SK-N-SH treated with all-trans-retinoic acid at 6 μM for 48 hours (cell line): Measurements from ENCODE around the gene LCLAT1.
"Not testable (repeated sequence)": the region's sequence is repeated elsewhere in the genome, so short reads cannot be mapped to it uniquely, and the experiment has no call there.

Source experiments
- ATAC-seq: fragments of 200-7000 bp; cut with Tn5 transposase; 3 replicates; pipeline ENCODE4 v1.9.1; 2020; ENCODE audit warnings: mild to moderate bottlenecking, moderate library complexity
- ARNTL ChIP-seq: fragments of 450-650 bp; formaldehyde crosslinking; IDR thresholded peaks from 2 replicates; pipeline ENCODE4 v1.5.0; 2020; ENCODE audit warnings: low read depth, mild to moderate bottlenecking, moderate library complexity, borderline replicate concordance
- BACH2 ChIP-seq: fragments of 250-450 bp; sonication (Bioruptor Pico); IDR thresholded peaks from 2 replicates; pipeline ENCODE4 v1.9.0; 2021; ENCODE audit warnings: mild to moderate bottlenecking, borderline replicate concordance
- CSDC2 ChIP-seq: fragments of 250-450 bp; sonication (Bioruptor Pico); IDR thresholded peaks from 2 replicates; pipeline ENCODE4 v1.5.0; 2020; ENCODE audit warnings: mild to moderate bottlenecking, moderate library complexity
- ESRRG ChIP-seq: fragments of 250-450 bp; sonication (Bioruptor Pico); IDR thresholded peaks from 2 replicates; pipeline ENCODE4 v1.6.1; 2021; ENCODE audit warnings: mild to moderate bottlenecking
- GLIS3 ChIP-seq: fragments of 250-450 bp; sonication (Bioruptor Pico); IDR thresholded peaks from 2 replicates; pipeline ENCODE4 v1.5.0; 2020; ENCODE audit warnings: mild to moderate bottlenecking, moderate library complexity
- ISL1 ChIP-seq: fragments of 250-450 bp; sonication (Bioruptor Pico); IDR thresholded peaks from 2 replicates; pipeline ENCODE4 v2.1.2; 2022; ENCODE audit warnings: mild to moderate bottlenecking, moderate library complexity
- OSR1 ChIP-seq: fragments of 250-450 bp; sonication (Bioruptor Pico); IDR thresholded peaks from 2 replicates; pipeline ENCODE4 v1.8.0; 2022; ENCODE audit warnings: moderate library complexity, mild to moderate bottlenecking, inconsistent platforms
- PPARA ChIP-seq: fragments of 250-450 bp; sonication (Bioruptor Pico); IDR thresholded peaks from 2 replicates; pipeline ENCODE4 v1.5.0; 2020; ENCODE audit warnings: mild to moderate bottlenecking, borderline replicate concordance
- RARB ChIP-seq: fragments of 250-450 bp; sonication (Bioruptor Pico); IDR thresholded peaks from 2 replicates; pipeline ENCODE4 v1.8.0; 2021; ENCODE audit warnings: mild to moderate bottlenecking, moderate library complexity
- SNAI2 ChIP-seq: fragments of 250-450 bp; sonication (Bioruptor Pico); IDR thresholded peaks from 2 replicates; pipeline ENCODE4 v1.5.0; 2020; ENCODE audit warnings: mild to moderate bottlenecking, moderate library complexity
- TCF4 ChIP-seq: fragments of 250-450 bp; sonication (Bioruptor Pico); IDR thresholded peaks from 2 replicates; pipeline ENCODE4 v1.8.0; 2021; ENCODE audit warnings: mild to moderate bottlenecking, moderate library complexity, borderline replicate concordance
- TOX ChIP-seq: fragments of 250-450 bp; sonication (Bioruptor Pico); IDR thresholded peaks from 2 replicates; pipeline ENCODE4 v1.8.0; 2021; ENCODE audit warnings: mild to moderate bottlenecking, moderate library complexity, borderline replicate concordance
- ZC3H10 ChIP-seq: fragments of 250-450 bp; sonication (Bioruptor Pico); IDR thresholded peaks from 2 replicates; pipeline ENCODE4 v1.5.1; 2021; ENCODE audit warnings: mild to moderate bottlenecking, moderate library complexity
- ZFP3 ChIP-seq: fragments of 250-450 bp; sonication (Bioruptor Pico); IDR thresholded peaks from 2 replicates; pipeline ENCODE4 v1.5.0; 2020; ENCODE audit warnings: mild to moderate bottlenecking, moderate library complexity
- ZFP30 ChIP-seq: fragments of 450-650 bp; formaldehyde crosslinking; IDR thresholded peaks from 2 replicates; pipeline ENCODE4 v1.5.0; 2022; ENCODE audit warnings: mild to moderate bottlenecking, moderate library complexity
- ZNF565 ChIP-seq: fragments of 450-650 bp; formaldehyde crosslinking; conservative IDR thresholded peaks from 2 replicates; pipeline ENCODE4 v1.5.0; 2020; ENCODE audit warnings: low read depth, mild to moderate bottlenecking, moderate library complexity
- ZNF8 ChIP-seq: fragments of 450-650 bp; formaldehyde crosslinking; IDR thresholded peaks from 2 replicates; pipeline ENCODE4 v1.5.0; 2020; ENCODE audit warnings: mild to moderate bottlenecking, moderate library complexity
- TF ChIP-seq, protein P1 (sequence below): fragments of 250-450 bp; sonication (Bioruptor Pico); IDR thresholded peaks from 2 replicates; pipeline ENCODE4 v1.5.0; 2020; ENCODE audit warnings: mild to moderate bottlenecking, moderate library complexity
- TF ChIP-seq, protein P2 (sequence below): fragments of 250-450 bp; sonication (Bioruptor Pico); IDR thresholded peaks from 2 replicates; pipeline ENCODE4 v1.5.1; 2021; ENCODE audit warnings: mild to moderate bottlenecking, moderate library complexity
- TF ChIP-seq, protein P3 (sequence below): fragments of 250-450 bp; sonication (Bioruptor Pico); IDR thresholded peaks from 2 replicates; pipeline ENCODE4 v1.8.0; 2020; ENCODE audit warnings: mild to moderate bottlenecking, moderate library complexity, borderline replicate concordance
- TF ChIP-seq, protein P4 (sequence below): fragments of 250-450 bp; sonication (Bioruptor Pico); IDR thresholded peaks from 2 replicates; pipeline ENCODE4 v1.8.0; 2021; ENCODE audit warnings: low read depth, mild to moderate bottlenecking, moderate library complexity, borderline replicate concordance

Gene LCLAT1

DNA sequence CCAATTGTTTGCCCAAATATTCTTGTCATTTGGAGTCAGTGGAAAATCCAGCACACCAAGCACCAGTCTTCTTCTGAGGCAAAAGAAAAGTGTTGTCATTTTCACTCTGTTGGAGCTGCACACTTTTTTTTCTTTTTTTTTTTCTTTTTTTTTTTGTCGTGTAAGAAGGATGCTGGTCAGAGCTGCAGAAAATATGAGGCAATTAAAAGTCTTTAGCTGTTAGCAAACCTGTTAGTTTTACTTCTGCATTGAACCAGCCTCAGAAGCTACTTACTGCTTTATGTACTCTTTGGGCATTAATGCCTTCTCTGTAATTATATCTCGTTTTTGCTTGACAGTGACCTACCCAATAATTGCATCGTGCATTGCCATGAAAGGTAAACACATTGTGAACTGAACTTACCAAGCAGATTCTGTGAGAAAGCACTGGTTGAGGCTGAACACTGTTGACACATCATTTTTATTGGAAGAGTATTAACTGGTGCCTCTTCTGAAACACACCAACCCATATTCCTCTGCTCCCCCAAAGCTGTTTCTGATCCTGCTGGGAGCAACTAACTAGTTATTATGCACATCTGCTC, 194.8 kb downstream of the LCLAT1 start:
- TF ChIP-seq ARNTL (no peak), OSR1 (CRISPR knock-in tag) (no peak), ZNF8 (CRISPR knock-in tag) (no peak), ZFP30 (CRISPR knock-in tag) (no peak), ZC3H10 (no peak)
- TF ChIP-seq, protein P1, sequence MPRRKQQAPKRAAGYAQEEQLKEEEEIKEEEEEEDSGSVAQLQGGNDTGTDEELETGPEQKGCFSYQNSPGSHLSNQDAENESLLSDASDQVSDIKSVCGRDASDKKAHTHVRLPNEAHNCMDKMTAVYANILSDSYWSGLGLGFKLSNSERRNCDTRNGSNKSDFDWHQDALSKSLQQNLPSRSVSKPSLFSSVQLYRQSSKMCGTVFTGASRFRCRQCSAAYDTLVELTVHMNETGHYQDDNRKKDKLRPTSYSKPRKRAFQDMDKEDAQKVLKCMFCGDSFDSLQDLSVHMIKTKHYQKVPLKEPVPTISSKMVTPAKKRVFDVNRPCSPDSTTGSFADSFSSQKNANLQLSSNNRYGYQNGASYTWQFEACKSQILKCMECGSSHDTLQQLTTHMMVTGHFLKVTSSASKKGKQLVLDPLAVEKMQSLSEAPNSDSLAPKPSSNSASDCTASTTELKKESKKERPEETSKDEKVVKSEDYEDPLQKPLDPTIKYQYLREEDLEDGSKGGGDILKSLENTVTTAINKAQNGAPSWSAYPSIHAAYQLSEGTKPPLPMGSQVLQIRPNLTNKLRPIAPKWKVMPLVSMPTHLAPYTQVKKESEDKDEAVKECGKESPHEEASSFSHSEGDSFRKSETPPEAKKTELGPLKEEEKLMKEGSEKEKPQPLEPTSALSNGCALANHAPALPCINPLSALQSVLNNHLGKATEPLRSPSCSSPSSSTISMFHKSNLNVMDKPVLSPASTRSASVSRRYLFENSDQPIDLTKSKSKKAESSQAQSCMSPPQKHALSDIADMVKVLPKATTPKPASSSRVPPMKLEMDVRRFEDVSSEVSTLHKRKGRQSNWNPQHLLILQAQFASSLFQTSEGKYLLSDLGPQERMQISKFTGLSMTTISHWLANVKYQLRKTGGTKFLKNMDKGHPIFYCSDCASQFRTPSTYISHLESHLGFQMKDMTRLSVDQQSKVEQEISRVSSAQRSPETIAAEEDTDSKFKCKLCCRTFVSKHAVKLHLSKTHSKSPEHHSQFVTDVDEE (CRISPR knock-in tag) = no peak
- TF ChIP-seq, protein P2, sequence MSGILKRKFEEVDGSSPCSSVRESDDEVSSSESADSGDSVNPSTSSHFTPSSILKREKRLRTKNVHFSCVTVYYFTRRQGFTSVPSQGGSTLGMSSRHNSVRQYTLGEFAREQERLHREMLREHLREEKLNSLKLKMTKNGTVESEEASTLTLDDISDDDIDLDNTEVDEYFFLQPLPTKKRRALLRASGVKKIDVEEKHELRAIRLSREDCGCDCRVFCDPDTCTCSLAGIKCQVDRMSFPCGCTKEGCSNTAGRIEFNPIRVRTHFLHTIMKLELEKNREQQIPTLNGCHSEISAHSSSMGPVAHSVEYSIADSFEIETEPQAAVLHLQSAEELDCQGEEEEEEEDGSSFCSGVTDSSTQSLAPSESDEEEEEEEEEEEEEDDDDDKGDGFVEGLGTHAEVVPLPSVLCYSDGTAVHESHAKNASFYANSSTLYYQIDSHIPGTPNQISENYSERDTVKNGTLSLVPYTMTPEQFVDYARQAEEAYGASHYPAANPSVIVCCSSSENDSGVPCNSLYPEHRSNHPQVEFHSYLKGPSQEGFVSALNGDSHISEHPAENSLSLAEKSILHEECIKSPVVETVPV (CRISPR knock-in tag) = no peak
- TF ChIP-seq, all 23 proteins: peak for 0
- no peak for ATAC-seq

DNA sequence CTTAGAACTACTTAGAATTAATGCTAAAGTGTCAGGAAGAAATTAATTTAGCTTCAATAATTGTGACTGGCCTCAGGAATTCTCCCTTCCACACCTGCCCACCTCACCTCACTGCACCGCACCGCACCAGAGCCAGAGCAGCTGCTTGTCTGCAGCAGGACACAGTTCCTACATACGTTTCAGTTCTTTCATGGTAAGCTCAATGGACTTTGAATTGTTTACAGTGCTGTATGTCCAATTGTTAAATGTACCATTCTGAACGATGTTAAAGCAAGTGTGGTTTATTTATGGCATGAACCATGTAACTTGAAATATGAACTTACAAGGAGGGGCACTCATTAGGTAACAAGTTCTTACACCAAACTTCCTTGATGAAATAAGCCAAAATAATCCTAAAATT, 196.0 kb downstream of the LCLAT1 start:
- ATAC-seq = not testable (repeated sequence)

DNA sequence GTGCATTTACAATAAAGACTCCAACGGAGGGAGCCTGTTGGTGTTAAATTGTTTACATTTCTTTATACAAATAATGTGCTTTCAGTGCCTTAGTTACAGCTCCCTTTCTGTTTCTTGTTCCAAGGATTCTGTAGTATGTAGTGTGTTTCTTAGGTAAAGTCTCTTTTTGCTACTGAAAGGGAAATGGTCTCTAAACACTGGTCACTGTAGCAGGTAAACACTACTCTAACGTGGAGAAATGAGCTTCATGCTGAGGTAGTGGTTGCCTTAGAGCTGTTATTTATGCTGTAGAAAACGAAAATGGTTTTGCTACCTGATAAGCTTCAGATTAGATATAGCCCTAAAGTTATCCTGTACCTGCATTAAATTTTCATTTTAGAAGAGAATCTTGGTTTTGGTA, 196.6 kb downstream of the LCLAT1 start:
- TF ChIP-seq ZNF8 (CRISPR knock-in tag) = no peak
- TF ChIP-seq PPARA (CRISPR knock-in tag) = no peak
- TF ChIP-seq ESRRG (CRISPR knock-in tag) = no peak
- no peak for TF ChIP-seq ISL1 (CRISPR knock-in tag)
- TF ChIP-seq, protein P3, sequence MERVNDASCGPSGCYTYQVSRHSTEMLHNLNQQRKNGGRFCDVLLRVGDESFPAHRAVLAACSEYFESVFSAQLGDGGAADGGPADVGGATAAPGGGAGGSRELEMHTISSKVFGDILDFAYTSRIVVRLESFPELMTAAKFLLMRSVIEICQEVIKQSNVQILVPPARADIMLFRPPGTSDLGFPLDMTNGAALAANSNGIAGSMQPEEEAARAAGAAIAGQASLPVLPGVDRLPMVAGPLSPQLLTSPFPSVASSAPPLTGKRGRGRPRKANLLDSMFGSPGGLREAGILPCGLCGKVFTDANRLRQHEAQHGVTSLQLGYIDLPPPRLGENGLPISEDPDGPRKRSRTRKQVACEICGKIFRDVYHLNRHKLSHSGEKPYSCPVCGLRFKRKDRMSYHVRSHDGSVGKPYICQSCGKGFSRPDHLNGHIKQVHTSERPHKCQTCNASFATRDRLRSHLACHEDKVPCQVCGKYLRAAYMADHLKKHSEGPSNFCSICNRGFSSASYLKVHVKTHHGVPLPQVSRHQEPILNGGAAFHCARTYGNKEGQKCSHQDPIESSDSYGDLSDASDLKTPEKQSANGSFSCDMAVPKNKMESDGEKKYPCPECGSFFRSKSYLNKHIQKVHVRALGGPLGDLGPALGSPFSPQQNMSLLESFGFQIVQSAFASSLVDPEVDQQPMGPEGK (CRISPR knock-in tag) = no peak
- TF ChIP-seq GLIS3 (CRISPR knock-in tag) = no peak
- no peak for TF ChIP-seq RARB (CRISPR knock-in tag)
- TF ChIP-seq ZC3H10 = no peak
- no peak for TF ChIP-seq CSDC2 (CRISPR knock-in tag)
- no peak for TF ChIP-seq TCF4 (CRISPR knock-in tag)
- no peak for TF ChIP-seq BACH2 (CRISPR knock-in tag)
- TF ChIP-seq, protein P2 (CRISPR knock-in tag) = no peak
- TF ChIP-seq TOX = no peak
- TF ChIP-seq ZFP3 = no peak
- no peak for ATAC-seq

DNA sequence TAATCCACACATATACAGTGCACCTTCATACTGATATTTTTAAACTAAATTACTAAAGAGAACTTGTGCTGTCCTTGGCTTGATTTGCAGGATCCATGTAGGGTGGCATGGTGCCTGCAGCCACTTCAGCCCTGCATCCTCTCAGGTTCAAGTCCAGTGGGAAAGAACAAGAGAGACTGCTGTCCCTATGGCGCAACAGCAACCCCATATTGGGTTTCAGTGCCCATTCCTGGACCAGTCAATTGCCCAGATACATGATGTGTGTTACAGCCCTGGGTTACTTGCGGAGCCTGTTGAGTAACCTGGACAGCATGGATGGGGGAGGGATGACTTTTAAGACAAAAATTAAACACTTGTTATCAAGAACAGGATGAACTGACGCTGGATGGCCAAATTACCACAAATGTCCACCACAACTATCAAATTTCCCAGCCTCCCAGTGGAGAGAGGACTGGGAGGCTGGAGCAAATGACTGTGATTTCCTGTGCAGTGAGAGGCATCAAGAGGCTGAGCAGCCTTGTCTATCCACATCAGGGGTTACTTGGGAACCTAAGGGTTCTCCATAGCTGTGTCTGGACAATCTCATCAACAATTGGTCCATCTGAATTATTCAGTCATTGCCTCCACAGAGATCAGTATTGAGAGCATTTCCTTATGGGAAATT, 198.2 kb downstream of the LCLAT1 start:
- no peak for ATAC-seq
- TF ChIP-seq, protein P2 (CRISPR knock-in tag) = no peak
- no peak for TF ChIP-seq CSDC2 (CRISPR knock-in tag)
- TF ChIP-seq TCF4 (CRISPR knock-in tag) = no peak
- no peak for TF ChIP-seq ARNTL
- no peak for TF ChIP-seq ZNF8 (CRISPR knock-in tag)
- TF ChIP-seq ESRRG (CRISPR knock-in tag) = no peak
- TF ChIP-seq ZC3H10 = no peak
- TF ChIP-seq, protein P4, sequence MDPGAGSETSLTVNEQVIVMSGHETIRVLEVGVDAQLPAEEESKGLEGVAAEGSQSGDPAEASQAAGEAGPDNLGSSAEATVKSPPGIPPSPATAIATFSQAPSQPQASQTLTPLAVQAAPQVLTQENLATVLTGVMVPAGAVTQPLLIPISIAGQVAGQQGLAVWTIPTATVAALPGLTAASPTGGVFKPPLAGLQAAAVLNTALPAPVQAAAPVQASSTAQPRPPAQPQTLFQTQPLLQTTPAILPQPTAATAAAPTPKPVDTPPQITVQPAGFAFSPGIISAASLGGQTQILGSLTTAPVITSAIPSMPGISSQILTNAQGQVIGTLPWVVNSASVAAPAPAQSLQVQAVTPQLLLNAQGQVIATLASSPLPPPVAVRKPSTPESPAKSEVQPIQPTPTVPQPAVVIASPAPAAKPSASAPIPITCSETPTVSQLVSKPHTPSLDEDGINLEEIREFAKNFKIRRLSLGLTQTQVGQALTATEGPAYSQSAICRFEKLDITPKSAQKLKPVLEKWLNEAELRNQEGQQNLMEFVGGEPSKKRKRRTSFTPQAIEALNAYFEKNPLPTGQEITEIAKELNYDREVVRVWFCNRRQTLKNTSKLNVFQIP (CRISPR knock-in tag) = no peak
- TF ChIP-seq ISL1 (CRISPR knock-in tag) = no peak
- no peak for TF ChIP-seq ZFP3
- no peak for TF ChIP-seq BACH2 (CRISPR knock-in tag)
- TF ChIP-seq PPARA (CRISPR knock-in tag) = no peak
- TF ChIP-seq TOX = no peak
- no peak for TF ChIP-seq SNAI2
- no peak for TF ChIP-seq ZNF565 (CRISPR knock-in tag)
